Hematopoietic multipotent progenitor cell treated with erythropoietin and hydrocortisone succinate and interleukin-3 and kit ligand, for 8 days (in vitro differentiated cells): ENCODE results near the gene PNKP.

Source experiments
- DNase-seq: peaks from one replicate; pipeline ENCODE4 v3.0.0-alpha.2; 2015

The PNKP gene

GRCh38 chr19:49814010-49814409 is 53.4 kb downstream of the PNKP start:
- no peak for DNase-seq

GRCh38 chr19:49812997-49813861 is 54.1 kb downstream of the PNKP start, which contains the start of gene FUZ:
Gene FUZ, minus strand, starts transcription at chr19:49813292. Its CDS starts 186 bp downstream, at chr19:49813106.
- peak; percentile 99 for DNase-seq

GRCh38 chr19:49812452-49812996 is 54.9 kb downstream of the PNKP start:
- no peak for DNase-seq

GRCh38 chr19:49811328-49811727 is 56.0 kb downstream of the PNKP start:
- DNase-seq: no peak
